ENCODE data around the gene ELFN2.

Gene ELFN2

GRCh38 chr22:37435970-37436603 is 8.8 kb upstream of the ELFN2 start:
- no peak for DNase-seq (ENCODE audit: extremely low read depth, low read depth)
- TF ChIP-seq CTCF (IDR thresholded peaks at IDR 0.05; ENCODE audit: low read depth, low read length, missing control alignments): no peak

GRCh38 chr22:37433786-37434185 is 6.5 kb upstream of the ELFN2 start:
- H3K4me3 ChIP-seq (replicated peaks; ENCODE audit: low read depth, low read length): no peak overlapping the region
- no peak for TF ChIP-seq CTCF (IDR thresholded peaks at IDR 0.05; ENCODE audit: low read depth, low read length, missing control alignments)
- no peak for DNase-seq (ENCODE audit: extremely low read depth, low read depth)

More at GRCh38 chr22:37435970-37436603, 8.8 kb upstream of the ELFN2 start:
- H3K4me3 ChIP-seq (replicated peaks; ENCODE audit: low read depth, low read length): no peak overlapping the region

- TF ChIP-seq CTCF (IDR thresholded peaks at IDR 0.05; ENCODE audit: low read depth, low read length, missing control alignments): no peak
- no peak for DNase-seq (ENCODE audit: extremely low read depth, low read depth)
- H3K4me3 ChIP-seq (replicated peaks; ENCODE audit: low read depth, low read length): no peak overlapping the region
Measured at GRCh38 chr22:37432708-37433054, 5.4 kb upstream of the ELFN2 start.

- TF ChIP-seq CTCF (IDR thresholded peaks at IDR 0.05; ENCODE audit: low read depth, low read length, missing control alignments): no peak
- no peak overlapping the region for H3K4me3 ChIP-seq (replicated peaks; ENCODE audit: low read depth, low read length)
- peak; percentile 100 for DNase-seq (ENCODE audit: extremely low read depth, low read depth)
Measured at GRCh38 chr22:37431801-37432707, 4.8 kb upstream of the ELFN2 start.

- no peak overlapping the region for H3K4me3 ChIP-seq (replicated peaks; ENCODE audit: low read depth, low read length)
- no peak for DNase-seq (ENCODE audit: extremely low read depth, low read depth)
- TF ChIP-seq CTCF (IDR thresholded peaks at IDR 0.05; ENCODE audit: low read depth, low read length, missing control alignments): no peak
Measured at GRCh38 chr22:37431366-37431765, 4.1 kb upstream of the ELFN2 start.

- no peak for TF ChIP-seq CTCF (IDR thresholded peaks at IDR 0.05; ENCODE audit: low read depth, low read length, missing control alignments)
- DNase-seq (ENCODE audit: extremely low read depth, low read depth): no peak
- H3K4me3 ChIP-seq (replicated peaks; ENCODE audit: low read depth, low read length): no peak overlapping the region
Measured at GRCh38 chr22:37430941-37431340, 3.7 kb upstream of the ELFN2 start.
